Measurements from ENCODE around the gene EVC2. TPM values are rescaled to one million over a fixed set of nuclear protein-coding genes. Genes with fewer than 3 reads are reported as not detected.

The EVC2 gene
- total and polyA plus RNA-seq, 9 of the 15 experiments (the other 6 are each of a cell fraction or from before 2014, with no cell fraction given) = 0.03 to 0.55 (median 0.38) TPM; not detected in 1

DNA sequence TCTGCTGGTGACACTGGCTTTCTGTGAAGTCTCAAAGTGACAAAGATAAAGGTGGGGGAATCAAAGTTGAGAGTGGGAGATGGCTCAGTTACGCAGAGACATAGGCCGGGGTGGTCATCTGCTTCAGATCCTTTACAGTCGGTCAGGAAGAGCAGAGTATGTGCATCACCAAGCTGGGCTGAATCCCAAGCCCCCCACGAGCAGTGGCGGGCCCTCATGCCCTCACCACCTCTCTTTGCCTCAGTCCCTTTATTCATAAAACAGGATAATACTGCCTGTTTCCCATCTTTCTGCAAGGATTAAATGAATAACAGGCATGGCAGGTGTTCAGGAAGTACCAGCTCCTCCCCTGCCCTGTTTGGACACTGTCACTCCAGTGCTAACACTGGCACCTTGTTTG, 135.6 kb downstream of the EVC2 start:
- FAIRE-seq (no peak), ATAC-seq (no peak), DNase-seq (ENCODE audit: extremely low read depth in 1 of 4, low spot score in 3 of 4) (no peak)
- Histone ChIP-seq H3K79me2 (ENCODE audit: control insufficient read depth, insufficient read depth, low read length) (no peaks in the 10 kb centered on the region), H3K27ac (ENCODE audit: extremely low read depth, low read depth, low read length) (no peak overlapping the region), H4K20me1 (replicated peaks; ENCODE audit: control insufficient read depth, insufficient read depth, low read length) (no peaks in the 10 kb centered on the region), H3K27me3 (ENCODE audit: control insufficient read depth in 2 of 2, insufficient read depth in 2 of 2, low read length in 2 of 2) (peaks cover 0 to 4% of the 10 kb centered on the region in 2 experiments; a peak in 1 of 5 replicates), H2AFZ (ENCODE audit: low read depth, low read length) (no peak overlapping the region), H3K9ac (ENCODE audit: insufficient read depth in 1 of 2, low read depth in 2 of 2, low read length in 2 of 2) (no peak overlapping the region), H3K4me3 (no peak overlapping the region), H3K9me3 (replicated peaks; ENCODE audit: control insufficient read depth, insufficient read depth, low read depth, low read length) (no peaks in the 10 kb centered on the region), H3K36me3 (ENCODE audit: control insufficient read depth, insufficient read depth, low read length) (no peaks in the 10 kb centered on the region), H3K4me2 (ENCODE audit: insufficient read depth, low read length) (no peak overlapping the region), H3K4me1 (replicated peaks in 1 of 2; ENCODE audit: control insufficient read depth in 2 of 2, insufficient read depth in 2 of 2, low read length in 2 of 2) (no peaks in the 10 kb centered on the region), H3K9me1 (ENCODE audit: control insufficient read depth, insufficient read depth, low read length) (no peaks in the 10 kb centered on the region)
- in situ Hi-C loops (cut with MboI) = no loop called here
- TF ChIP-seq, protein P1, sequence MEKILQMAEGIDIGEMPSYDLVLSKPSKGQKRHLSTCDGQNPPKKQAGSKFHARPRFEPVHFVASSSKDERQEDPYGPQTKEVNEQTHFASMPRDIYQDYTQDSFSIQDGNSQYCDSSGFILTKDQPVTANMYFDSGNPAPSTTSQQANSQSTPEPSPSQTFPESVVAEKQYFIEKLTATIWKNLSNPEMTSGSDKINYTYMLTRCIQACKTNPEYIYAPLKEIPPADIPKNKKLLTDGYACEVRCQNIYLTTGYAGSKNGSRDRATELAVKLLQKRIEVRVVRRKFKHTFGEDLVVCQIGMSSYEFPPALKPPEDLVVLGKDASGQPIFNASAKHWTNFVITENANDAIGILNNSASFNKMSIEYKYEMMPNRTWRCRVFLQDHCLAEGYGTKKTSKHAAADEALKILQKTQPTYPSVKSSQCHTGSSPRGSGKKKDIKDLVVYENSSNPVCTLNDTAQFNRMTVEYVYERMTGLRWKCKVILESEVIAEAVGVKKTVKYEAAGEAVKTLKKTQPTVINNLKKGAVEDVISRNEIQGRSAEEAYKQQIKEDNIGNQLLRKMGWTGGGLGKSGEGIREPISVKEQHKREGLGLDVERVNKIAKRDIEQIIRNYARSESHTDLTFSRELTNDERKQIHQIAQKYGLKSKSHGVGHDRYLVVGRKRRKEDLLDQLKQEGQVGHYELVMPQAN (IDR thresholded peaks at IDR 0.05; ENCODE audit: borderline replicate concordance) = no peak
- TF ChIP-seq FOXJ2 (tag; IDR thresholded peaks at IDR 0.05) (no peak), ZBTB17 (CRISPR knock-in tag; IDR thresholded peaks at IDR 0.05) (no peak), PURB (CRISPR knock-in tag; IDR thresholded peaks at IDR 0.05; ENCODE audit: low read depth) (no peak), NR2C1 (IDR thresholded peaks at IDR 0.05) (no peak), NR2C1 (tag; IDR thresholded peaks at IDR 0.05) (no peak), IFI16 (CRISPR knock-in tag; IDR thresholded peaks at IDR 0.05) (no peak), ZNF347 (CRISPR knock-in tag; IDR thresholded peaks at IDR 0.05; ENCODE audit: low read depth) (no peak), OTX1 (CRISPR knock-in tag; IDR thresholded peaks at IDR 0.05) (no peak), PCBP2 (IDR thresholded peaks at IDR 0.05; ENCODE audit: low read depth, low read length, poor library complexity, severe bottlenecking) (no peak), ZNF212 (CRISPR knock-in tag; IDR thresholded peaks at IDR 0.05) (no peak), ZNF121 (CRISPR knock-in tag; conservative IDR thresholded peaks at IDR 0.05) (no peak), RAD21 (CRISPR knock-in tag; conservative IDR thresholded peaks at IDR 0.05 in 1 of 2, IDR thresholded peaks at IDR 0.05 in 1 of 2) (no peak)
- TF ChIP-seq, protein P2, sequence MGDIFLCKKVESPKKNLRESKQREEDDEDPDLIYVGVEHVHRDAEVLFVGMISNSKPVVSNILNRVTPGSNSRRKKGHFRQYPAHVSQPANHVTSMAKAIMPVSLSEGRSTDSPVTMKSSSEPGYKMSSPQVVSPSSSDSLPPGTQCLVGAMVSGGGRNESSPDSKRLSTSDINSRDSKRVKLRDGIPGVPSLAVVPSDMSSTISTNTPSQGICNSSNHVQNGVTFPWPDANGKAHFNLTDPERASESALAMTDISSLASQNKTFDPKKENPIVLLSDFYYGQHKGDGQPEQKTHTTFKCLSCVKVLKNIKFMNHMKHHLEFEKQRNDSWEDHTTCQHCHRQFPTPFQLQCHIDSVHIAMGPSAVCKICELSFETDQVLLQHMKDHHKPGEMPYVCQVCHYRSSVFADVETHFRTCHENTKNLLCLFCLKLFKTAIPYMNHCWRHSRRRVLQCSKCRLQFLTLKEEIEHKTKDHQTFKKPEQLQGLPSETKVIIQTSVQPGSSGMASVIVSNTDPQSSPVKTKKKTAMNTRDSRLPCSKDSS (IDR thresholded peaks at IDR 0.05; ENCODE audit: low read depth, partially characterized antibody) = no peak
- TF ChIP-seq, protein P3, sequence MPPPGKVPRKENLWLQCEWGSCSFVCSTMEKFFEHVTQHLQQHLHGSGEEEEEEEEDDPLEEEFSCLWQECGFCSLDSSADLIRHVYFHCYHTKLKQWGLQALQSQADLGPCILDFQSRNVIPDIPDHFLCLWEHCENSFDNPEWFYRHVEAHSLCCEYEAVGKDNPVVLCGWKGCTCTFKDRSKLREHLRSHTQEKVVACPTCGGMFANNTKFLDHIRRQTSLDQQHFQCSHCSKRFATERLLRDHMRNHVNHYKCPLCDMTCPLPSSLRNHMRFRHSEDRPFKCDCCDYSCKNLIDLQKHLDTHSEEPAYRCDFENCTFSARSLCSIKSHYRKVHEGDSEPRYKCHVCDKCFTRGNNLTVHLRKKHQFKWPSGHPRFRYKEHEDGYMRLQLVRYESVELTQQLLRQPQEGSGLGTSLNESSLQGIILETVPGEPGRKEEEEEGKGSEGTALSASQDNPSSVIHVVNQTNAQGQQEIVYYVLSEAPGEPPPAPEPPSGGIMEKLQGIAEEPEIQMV (tag; conservative IDR thresholded peaks at IDR 0.05; ENCODE audit: low read depth) = no peak
- intact Hi-C loops (cut with micrococcal nuclease) = no loop called here
- 5% methylated on average over 5 of the region's 5 CpGs for WGBS (ENCODE audit: insufficient coverage, low coverage, missing lambda C conversion rate)
- ChIA-PET POLR2A (no interaction called here), CTCF (ENCODE audit: low intra/inter-chr PET ratio) (no interaction called here)
- BruUV-seq (replicated peaks) = no TSS peak
